Superior temporal gyrus (tissue), 1 donor: ENCODE results near the gene BEGAIN.

Experiments used
- DNase-seq: peaks from one replicate; pipeline ENCODE4 v3.0.0-alpha.2; 2016; ENCODE audit errors: extremely low spot score

The BEGAIN gene

GRCh38 chr14:100587086-100587762 lies at the start of gene BEGAIN:
BEGAIN (minus strand) TSS chr14:100587417; CDS start chr14:100587290, 127 bp downstream.
- no peak for DNase-seq

GRCh38 chr14:100636559-100636958 lies 49.3 kb upstream of the BEGAIN start:
- DNase-seq, result no peak

DNA sequence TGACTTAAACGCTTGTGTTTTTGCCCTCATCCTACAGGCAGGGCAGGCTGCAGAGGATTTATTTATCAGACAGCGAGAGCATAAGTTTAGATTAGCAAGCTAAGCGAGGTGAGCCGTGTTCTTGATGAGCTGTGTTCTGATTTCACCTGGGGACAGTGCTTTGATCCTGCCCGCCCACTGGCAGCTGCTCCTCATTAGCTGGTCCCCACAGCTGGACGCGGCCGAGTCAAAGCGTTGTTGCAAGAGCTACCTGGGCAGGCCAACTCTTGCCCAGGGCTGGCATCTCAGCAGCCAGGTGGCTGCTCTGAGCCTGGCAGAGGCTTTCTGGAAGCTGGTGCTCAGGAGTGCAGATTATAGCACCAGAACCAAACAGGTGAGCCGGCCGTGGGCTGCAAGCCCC lies 46.8 kb upstream of the BEGAIN start:
- DNase-seq, result no peak

GRCh38 chr14:100633406-100633805 lies 46.2 kb upstream of the BEGAIN start:
- DNase-seq, result no peak

DNA sequence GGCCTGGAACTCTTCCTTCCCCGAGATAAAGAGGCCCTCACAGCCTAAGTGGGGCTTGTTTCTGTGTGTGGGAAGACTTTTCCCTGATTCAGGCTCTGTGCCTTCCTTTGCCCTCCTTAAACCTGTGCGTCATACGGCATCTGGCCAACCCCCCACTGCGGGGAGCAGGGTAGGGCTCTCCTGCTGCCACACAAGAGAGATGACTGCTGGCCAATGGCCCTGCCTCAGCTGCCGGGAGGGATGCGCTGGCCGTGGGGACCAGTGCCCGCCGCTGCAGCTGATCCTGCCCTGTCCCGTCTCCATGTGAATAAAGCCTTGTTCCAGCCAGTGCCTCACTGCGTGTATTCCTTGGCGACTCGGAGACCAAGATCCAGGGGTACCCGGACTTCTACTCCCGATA lies 42.5 kb upstream of the BEGAIN start:
- DNase-seq, result peak; percentile 55

GRCh38 chr14:100629098-100629497 lies 41.9 kb upstream of the BEGAIN start:
- no peak for DNase-seq

- DNase-seq, result no peak
Observed at GRCh38 chr14:100628225-100628624, 41.0 kb upstream of the BEGAIN start.

DNA sequence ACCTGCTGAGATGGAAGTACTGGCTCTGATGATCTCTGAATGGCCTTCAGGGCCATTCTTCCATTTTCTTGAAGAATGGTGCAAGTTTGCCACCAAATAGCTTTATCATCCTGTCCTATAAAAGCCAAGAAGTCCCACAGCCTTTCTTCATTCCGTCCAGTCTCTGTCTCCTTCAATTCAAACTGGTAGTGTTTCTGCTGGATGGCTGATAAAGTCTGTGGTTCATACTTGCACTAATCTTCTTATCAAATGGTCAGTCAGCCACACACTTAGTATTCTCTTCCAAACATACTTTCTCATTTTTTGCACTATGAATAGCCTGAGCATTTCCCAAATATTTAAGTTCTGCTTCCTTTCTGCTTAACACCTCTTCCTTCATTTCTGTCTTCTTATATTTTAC lies 39.4 kb upstream of the BEGAIN start:
- DNase-seq, result no peak

GRCh38 chr14:100623961-100624360 lies 36.7 kb upstream of the BEGAIN start:
- no peak for DNase-seq

DNA sequence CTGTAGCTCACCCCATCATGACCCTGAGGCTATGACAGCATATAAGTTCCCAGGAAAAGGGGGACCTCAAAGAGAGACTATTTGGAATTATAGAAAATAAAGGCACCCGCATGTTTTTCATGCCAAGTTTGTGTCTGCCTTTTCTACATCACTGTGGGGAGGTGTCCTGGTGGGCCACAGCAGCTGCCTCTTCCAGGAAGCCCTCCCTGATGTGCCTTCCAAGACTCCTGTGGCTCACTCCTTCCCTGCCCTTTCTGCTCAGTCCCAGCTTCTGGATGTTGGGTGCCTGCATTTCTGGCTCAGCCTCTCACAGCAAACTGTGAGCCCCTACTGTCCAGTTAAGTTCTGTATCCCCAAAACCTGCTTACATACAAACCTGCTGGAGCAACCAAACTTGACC lies 36.3 kb upstream of the BEGAIN start:
- no peak for DNase-seq

DNA sequence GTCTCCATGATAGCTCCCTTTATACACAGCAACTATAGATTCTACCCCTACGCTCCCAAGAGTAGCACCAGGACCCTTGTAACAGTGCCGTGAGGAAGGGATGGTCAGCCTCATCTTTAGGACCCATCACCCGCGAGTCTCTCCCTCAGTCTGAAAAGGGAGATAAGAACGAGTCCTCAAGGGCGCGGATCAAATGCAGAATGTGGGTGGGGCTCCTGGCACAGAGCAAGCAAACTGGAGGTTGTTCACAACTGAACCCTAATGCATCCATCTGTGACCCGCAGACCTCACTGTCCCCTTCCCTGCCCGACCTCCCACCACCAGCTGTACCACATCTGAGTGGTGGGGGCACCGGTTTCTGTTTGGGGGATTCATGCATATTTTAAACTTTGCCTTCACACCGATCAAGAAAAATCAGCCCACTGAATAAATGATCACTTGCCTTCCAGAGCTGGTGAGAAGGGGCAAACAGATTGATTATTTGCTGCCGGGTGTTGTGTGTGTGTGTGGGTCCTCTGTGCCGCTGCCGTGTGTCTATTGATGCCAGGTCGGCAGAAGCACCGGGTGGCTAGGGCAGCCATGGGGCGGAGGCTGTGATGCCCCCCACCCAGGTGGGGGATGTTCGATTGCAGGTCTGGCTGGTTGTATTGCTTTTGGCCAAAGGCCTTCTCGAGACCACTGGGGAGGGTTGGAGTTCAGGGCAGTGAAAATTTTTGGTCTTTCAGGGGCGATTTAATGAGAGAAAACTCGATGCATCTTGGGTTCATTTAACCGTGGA lies 35.7 kb upstream of the BEGAIN start:
- no peak for DNase-seq

GRCh38 chr14:100622224-100622623 lies 35.0 kb upstream of the BEGAIN start:
- no peak for DNase-seq

- no peak for DNase-seq
Observed at GRCh38 chr14:100621806-100622205, 34.6 kb upstream of the BEGAIN start.

- DNase-seq, result no peak
Observed at GRCh38 chr14:100620255-100621100, 33.3 kb upstream of the BEGAIN start.

DNA sequence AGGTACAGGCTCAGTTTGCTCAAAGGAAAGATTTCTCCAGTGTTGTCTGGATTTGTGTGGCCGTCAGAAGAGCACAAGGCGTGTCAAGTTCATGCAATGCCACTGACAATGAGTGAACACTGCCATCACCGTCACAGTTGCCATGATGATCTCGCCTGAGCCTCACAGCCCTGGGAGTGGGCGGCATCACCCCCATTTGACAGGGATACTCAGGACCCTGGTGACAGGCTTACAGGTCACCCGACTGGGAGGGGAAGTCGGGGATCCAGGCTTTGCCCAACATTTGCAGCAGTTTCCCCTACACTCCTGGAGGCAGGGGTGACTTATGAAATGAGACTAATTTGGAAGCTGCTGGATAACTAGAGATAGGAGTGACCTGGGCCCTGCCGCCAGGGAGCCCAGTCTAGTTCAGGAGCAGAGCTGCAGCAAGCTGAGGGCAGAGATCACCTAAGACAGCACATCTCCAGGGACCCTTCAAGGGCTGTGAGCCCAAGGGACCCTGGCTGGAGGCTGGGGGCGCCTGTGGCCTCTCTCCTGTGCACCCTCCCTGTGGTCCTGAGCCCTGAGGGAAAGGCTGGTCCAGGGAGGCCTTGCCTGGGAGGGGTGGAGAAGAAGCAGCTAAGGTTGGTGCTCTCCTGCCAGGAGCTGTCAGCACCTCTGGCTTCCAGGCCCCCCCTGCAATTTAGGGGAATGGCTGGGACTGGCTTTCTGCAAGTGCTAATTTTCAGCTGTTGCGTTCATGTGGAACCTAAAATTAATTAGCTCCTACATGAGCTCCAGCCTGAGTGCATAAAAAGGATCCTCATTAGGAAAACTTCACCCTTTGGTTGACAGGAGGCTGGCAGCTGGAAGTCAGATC lies 32.4 kb upstream of the BEGAIN start:
- DNase-seq, result no peak

GRCh38 chr14:100618763-100619320 lies 31.6 kb upstream of the BEGAIN start:
- DNase-seq, result no peak

GRCh38 chr14:100618318-100618693 lies 31.1 kb upstream of the BEGAIN start:
- DNase-seq, result peak; percentile 54

- peak; percentile 79 for DNase-seq
Observed at GRCh38 chr14:100617410-100618317, 30.4 kb upstream of the BEGAIN start.

- no peak for DNase-seq
Observed at GRCh38 chr14:100616854-100617409, 29.7 kb upstream of the BEGAIN start.
